NOMO-1 treated with dmso at 0.1 percent for 144 hours (cell line): ENCODE data around the gene HNRNPA3.
A peak's percentile ranks its signal among the peaks of the same experiment; 100 is the strongest.
"Not testable (repeated sequence)": the region's sequence is repeated elsewhere in the genome, so short reads cannot be mapped to it uniquely, and the experiment has no call there.

Source experiments
- DNase-seq: peaks from one replicate; lab custom pipeline; 2025; ENCODE audit not compliant: unreplicated experiment; lab: John Stamatoyannopoulos, UW

The HNRNPA3 gene

GRCh38 chr2:177232098-177232704 is 19.6 kb downstream of the HNRNPA3 start:
- DNase-seq, result no peak

DNA sequence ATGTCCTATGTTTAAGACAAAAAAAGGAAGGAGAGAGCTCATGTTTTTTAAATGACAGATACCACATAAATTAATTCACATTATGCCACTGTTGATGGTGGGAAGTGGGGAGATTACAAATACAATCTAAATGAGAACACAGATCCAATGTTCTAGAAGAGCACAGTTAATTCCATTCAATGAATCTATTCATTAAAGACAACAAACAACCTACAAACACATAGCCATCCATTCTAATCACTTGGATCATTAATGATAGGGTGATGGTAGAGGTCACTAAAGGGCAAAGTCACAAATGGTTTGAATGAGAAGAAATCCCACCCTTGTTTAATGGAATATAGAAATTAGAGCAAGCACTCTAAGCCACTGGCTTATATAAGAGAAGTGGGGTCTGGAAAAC is 21.7 kb downstream of the HNRNPA3 start:
- no peak for DNase-seq

GRCh38 chr2:177235855-177236437 is 23.4 kb downstream of the HNRNPA3 start:
- no peak for DNase-seq

DNA sequence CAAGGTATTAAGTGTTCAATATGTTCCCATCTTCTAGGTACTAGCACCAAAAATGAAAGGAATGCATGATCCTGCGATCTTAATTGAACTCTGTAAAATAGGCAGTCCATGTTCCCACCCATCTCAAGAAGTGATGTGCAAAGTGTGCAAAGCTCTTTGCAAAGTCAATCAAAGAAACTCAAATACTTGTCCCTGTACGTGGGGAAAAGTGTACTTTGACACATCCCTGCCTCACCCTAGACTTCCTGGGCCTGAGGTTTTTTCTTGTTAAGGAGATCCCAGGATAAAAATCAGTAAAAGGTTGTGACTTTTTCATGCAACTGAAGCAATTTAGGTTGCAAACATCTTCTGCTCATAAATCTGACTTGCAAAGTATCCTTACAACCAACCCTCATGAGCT is 25.3 kb downstream of the HNRNPA3 start:
- no peak for DNase-seq

DNA sequence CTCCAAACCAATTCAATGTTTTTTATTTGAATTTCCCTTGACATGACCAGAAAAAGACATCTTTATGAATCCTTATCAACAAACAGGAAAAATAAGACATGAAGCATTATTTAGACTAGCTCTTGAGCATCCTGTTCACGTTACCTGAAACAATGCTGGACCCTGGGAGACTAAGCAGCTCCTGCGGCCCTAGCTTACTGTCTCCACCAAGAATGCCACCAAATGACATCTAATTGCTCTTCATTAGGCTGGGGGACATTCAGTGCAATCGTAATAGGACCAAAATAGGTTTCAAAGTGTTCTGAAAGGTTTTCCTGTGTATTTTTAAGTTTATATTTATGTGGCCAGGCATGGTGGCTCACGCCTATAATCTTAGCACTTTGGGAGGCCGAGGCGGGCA is 26.5 kb downstream of the HNRNPA3 start:
- no peak for DNase-seq

DNA sequence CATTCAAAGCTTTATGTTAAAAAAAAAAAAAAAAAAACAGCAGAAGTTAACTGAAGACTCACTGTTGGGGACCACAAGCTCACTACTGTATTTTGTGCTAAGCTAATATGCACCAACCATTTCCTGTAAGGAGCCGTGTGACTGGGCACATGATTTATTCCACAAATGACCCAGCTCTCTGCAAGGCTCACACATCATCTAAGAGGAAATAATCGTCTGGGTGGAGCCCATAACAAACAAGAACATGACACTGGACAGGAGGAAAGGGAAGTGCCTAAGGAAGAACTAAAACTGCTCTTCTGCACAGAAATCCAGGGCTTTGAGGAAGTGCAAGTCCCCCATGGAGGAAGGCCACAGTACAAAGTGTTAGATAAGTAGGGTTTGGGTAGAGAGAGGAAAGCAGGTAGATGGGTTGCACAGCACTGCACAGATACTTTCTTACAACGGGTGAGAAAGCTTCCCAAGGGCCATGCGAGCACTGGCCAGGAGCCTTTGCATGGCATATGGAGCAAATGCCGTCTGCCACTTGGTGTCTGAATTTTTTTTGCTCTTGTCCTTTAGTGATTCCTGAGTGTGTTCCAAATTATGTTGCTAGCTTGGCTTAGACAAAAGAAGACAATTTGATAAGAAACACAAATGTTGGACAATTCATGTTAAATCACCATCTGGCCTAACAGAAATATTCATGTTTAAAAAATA is 27.5 kb downstream of the HNRNPA3 start:
- DNase-seq, result peak; percentile 99

- DNase-seq, result no peak
These were observed 29.1 kb downstream of the HNRNPA3 start for GRCh38 chr2:177241711-177242120.

DNA sequence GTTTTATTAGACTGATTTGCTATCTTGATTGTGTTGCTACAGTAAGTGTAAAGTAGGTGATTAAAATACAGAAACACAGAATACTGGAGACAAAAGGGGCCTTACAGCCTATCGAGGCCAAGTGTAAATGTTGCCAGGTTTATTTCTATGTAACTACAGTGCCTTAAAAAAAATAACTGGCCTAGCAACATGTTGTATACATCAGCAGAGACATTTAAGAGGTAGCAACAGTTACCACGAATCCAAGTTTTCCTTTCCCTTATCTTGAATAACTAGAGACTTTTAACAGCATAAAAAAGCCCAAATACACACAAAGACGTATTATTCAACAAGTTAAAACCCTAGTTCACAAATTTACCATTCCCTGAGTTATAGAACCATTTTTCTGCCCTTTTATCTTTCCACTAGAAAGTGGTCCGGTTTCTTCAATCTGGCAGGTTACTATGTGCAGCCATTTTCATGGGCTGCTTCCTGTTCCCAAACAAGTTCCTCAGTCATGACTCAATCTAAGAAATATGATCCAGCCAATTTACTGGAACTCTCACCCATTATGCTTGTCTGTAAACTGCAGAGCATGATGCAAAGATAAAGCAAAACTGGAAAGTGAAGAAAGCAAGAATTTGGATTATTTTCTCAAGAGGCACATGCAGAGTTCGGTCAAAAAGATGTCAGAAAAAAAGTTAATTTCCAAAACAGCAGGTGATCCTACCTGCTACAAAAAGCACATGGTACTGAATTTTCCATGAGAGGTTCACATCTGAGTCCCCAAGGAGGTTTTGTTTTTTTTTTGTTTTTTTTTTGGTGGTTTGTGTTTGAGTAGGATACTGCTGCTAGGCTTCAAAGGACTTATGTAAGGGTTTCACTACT is 29.8 kb downstream of the HNRNPA3 start:
- no peak for DNase-seq

GRCh38 chr2:177243073-177243472 is 30.5 kb downstream of the HNRNPA3 start:
- no peak for DNase-seq

- DNase-seq, result no peak
These were observed 30.9 kb downstream of the HNRNPA3 start for GRCh38 chr2:177243476-177243875.

DNA sequence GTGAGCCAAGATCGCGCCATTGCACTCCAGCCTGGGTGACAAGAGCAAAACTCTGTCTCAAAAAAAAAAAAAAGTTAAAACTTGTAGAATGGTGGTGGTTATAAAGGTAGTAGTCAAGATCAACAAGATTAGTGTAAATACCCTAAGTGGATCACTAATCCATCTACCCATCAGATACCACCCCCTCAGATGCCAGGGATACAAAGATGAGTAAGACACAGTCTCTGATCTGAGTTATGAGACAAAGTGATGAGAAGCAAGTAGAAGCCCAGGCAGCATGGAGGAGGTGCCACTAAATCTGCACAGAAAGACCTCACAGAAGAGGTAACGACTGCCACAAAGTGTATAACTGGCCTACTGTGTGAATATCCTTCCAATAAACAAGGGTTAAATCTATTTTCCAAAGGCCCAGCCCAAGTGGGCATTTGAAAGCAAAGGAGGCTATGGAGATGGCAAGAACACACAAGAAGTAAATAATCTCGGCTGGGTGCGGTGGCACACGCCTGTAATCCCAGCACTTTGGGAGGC is 31.7 kb downstream of the HNRNPA3 start:
- no peak for DNase-seq

DNA sequence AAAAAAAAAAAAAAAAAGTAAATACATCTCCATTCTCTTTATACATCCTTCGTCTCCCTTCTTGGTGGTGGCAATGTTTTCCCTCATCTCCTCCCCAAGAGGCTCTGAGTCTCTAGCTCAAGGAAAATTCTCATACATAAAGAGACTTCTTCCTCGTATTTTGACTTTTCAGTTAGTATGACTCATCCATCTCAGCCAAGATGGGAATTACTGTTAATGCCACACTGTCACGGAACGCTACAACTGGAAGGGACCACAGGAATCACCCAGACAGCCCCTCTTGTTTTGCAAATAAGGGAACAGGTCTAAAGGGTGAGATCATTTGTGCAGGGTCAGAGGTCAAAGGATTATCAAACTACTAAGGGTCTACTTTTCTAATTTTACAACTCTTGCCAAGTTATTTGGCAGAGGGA is 32.4 kb downstream of the HNRNPA3 start:
- DNase-seq, result no peak

- no peak for DNase-seq
These were observed 33.4 kb downstream of the HNRNPA3 start for GRCh38 chr2:177246000-177246399.

GRCh38 chr2:177246523-177247030 is 34.0 kb downstream of the HNRNPA3 start:
- not testable (repeated sequence) for DNase-seq

DNA sequence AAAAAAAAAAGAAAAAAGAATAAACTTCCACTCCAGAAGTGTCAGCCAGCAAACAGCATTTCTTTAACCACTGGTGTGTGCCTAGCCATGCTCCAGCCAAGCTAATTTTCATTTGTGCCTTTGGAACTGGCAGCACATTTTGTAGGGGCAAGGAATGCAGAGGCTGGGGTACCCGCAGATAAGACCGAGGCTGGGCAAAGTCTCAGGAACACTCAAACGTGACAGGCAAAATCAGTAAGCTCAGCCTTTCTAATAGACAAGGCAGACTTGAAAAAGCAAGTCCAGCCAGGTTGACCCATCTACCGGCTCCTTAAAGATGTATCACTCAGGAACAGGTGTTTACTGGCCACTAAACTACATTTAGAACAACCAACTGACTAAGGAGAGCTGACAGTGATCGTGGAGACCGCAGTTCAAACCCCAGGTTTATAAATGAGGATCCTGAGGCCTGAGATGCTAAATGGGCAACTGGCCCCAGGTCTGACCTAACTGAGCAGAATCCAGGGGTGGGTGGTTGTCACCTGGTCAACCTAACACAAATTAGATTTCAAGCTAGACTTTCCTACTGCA is 35.2 kb downstream of the HNRNPA3 start:
- DNase-seq, result no peak

- DNase-seq, result no peak
These were observed 36.4 kb downstream of the HNRNPA3 start for GRCh38 chr2:177249038-177249437.

DNA sequence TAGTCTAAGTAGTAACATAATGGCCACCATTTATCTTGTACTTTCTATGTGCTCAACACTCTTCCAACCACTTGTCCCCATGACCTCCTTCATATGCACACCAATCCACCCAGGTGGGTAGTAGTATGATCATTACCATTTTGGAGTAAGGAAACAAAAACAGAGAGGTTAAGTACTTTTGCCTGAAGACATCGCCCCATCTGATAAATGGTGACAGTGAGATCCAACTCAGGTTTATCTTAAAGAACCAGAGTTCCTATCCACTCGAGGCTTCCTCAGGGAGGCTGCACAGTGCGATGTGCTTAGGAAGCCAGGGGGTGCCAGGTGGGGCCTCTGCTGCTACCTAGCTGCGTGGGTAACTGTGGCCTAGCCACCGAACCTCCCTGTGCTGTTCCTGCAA is 37.9 kb downstream of the HNRNPA3 start:
- no peak for DNase-seq

GRCh38 chr2:177251165-177251542 is 38.6 kb downstream of the HNRNPA3 start:
- DNase-seq, result no peak

GRCh38 chr2:177252808-177253531 is 40.4 kb downstream of the HNRNPA3 start:
- no peak for DNase-seq

DNA sequence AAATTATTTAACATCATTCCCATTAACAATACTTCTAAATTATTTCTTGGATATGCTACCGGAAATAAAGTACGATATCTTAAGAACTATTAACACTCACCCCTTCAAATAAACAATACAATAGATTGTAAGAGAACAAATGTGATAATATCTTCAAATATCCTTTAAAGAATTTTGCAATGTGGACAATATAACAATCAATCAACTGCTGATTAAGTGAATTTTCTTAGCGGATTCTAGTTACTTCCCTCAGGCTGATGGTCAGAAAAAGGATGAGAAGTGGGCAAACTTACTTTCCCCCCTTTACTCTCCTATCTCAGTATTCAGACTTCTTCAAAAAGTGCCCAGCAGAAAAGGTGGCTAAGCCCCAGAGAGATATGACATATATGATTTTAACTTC is 41.1 kb downstream of the HNRNPA3 start:
- DNase-seq, result no peak
